SHP77 (cell line): Measurements from ENCODE around the gene SPAM1.

Source experiments
- DNase-seq, 2 experiments: peaks; one replicate each; lab custom pipeline; 2025; lab: John Stamatoyannopoulos, UW

SPAM1 gene, protein sequence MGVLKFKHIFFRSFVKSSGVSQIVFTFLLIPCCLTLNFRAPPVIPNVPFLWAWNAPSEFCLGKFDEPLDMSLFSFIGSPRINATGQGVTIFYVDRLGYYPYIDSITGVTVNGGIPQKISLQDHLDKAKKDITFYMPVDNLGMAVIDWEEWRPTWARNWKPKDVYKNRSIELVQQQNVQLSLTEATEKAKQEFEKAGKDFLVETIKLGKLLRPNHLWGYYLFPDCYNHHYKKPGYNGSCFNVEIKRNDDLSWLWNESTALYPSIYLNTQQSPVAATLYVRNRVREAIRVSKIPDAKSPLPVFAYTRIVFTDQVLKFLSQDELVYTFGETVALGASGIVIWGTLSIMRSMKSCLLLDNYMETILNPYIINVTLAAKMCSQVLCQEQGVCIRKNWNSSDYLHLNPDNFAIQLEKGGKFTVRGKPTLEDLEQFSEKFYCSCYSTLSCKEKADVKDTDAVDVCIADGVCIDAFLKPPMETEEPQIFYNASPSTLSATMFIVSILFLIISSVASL

GRCh38 chr7:123924941-123925340 lies at the start of gene SPAM1:
Gene SPAM1, plus strand, starts transcription at chr7:123925241. Its CDS starts 28,330 bp downstream, at chr7:123953571.
- no peak for DNase-seq

GRCh38 chr7:123876557-123877256 lies 48.3 kb upstream of the SPAM1 start:
- DNase-seq, result no peak

DNA sequence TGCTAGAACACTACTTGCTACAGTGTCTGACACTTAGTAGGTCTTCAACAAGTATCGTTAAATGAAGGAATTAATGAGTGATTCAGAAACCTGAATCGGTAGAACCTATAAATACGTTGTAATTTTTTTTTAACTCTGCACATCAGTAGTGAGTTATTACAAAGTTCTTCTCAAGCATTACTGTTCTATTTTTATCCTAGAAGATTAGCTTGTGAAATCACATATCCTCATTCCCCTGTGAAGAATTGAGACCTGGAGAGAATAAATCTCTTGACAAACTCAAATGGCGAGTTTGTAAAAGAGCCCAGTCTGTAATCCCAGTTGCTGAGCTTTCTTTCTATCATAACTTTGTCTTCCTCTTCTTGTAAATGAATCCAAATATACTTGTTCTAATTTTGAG lies 45.4 kb upstream of the SPAM1 start:
- no peak for DNase-seq

DNA sequence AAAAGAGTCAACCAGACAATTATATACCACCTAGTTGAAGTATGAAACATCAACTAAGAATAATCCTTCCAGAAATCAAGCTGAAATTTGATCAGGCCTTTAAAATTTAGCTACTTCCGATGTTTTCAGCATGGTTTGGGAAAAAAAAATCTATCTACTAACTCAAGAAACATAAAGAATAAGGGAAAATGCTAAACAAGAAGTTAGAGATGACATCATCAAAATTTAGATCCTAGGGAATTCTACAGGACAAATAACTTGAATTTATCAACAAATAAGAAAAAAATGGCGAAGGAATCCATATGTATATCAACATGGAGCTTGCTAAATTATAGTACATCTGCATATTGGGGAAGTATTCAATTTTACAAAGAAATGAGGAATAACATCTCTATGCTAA lies 43.7 kb upstream of the SPAM1 start:
- DNase-seq, result no peak

GRCh38 chr7:123883154-123883553 lies 41.9 kb upstream of the SPAM1 start:
- DNase-seq, result no peak

GRCh38 chr7:123888192-123888591 lies 36.8 kb upstream of the SPAM1 start:
- no peak for DNase-seq

GRCh38 chr7:123894753-123895152 lies 30.3 kb upstream of the SPAM1 start:
- peak; percentile 4 to 14 for DNase-seq

DNA sequence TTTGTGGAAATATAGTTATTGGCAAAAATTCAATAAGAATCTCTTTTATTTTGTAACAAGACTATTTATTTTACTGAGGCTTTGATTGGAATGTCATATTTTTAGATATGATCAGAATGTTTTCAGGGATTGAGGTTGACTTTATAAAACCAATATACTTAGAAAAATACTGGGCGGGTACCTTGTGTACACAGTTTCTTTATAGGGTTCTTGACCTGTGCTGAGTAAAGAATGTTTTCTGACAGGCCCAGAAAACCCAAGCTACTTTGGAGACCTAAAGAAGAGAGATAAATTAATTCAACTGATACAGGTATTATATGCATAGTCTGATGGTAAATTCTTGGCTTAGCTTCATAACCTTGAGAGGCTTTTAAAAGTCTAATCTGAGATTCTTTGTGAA lies 23.9 kb upstream of the SPAM1 start:
- no peak for DNase-seq

GRCh38 chr7:123905714-123906113 lies 19.3 kb upstream of the SPAM1 start:
- DNase-seq, result no peak

DNA sequence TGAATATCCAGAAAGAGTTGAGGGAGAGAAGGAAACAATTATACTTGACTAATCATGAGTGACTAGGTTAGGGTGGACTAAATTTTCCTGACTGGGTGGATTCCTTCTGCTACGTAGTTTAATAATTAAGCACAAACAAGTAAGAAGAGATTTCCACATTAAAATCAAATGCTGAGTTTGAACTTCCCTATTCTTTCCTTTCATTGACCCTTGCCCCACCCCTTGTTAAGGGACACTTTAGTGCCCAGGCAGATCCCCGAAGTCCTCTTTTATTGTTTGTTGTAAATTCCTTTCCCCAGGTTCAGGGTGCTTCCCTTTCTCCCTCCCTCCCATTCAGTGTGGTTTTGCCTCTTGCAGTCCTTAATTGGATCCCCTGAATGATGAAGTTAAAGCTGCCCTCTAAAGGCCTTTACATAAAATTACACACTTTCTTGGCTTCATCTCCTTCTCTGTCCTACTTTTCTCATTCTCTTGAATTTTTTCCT lies 8.8 kb upstream of the SPAM1 start:
- peak; percentile 16 to 32 for DNase-seq

GRCh38 chr7:123917878-123918277 lies 7.2 kb upstream of the SPAM1 start:
- no peak for DNase-seq

GRCh38 chr7:123918309-123918708 lies 6.7 kb upstream of the SPAM1 start:
- no peak for DNase-seq

- DNase-seq, result no peak
These were observed 1.4 kb upstream of the SPAM1 start for GRCh38 chr7:123923599-123923998.

- no peak for DNase-seq
These were observed 4.1 kb downstream of the SPAM1 start for GRCh38 chr7:123929107-123929506.

DNA sequence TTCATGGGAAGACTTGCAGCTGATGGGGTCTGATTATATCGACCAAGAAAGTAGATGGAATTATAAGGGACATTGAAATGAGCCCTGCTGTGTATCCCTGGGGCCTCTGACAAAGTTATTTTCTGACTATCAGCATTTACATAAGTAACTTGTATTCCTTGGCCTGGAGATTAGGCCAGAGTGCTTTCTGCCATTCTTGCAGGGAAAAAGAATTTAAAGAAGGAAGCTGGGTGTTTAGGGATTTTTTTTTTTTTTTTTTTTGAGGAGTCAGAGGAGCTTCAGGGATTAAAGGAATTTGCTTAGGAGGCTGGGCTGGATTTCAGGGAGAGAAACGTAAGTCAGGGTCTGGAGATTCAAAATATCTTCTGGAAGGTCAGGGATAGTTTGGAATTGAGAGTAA lies 4.6 kb downstream of the SPAM1 start:
- no peak for DNase-seq

DNA sequence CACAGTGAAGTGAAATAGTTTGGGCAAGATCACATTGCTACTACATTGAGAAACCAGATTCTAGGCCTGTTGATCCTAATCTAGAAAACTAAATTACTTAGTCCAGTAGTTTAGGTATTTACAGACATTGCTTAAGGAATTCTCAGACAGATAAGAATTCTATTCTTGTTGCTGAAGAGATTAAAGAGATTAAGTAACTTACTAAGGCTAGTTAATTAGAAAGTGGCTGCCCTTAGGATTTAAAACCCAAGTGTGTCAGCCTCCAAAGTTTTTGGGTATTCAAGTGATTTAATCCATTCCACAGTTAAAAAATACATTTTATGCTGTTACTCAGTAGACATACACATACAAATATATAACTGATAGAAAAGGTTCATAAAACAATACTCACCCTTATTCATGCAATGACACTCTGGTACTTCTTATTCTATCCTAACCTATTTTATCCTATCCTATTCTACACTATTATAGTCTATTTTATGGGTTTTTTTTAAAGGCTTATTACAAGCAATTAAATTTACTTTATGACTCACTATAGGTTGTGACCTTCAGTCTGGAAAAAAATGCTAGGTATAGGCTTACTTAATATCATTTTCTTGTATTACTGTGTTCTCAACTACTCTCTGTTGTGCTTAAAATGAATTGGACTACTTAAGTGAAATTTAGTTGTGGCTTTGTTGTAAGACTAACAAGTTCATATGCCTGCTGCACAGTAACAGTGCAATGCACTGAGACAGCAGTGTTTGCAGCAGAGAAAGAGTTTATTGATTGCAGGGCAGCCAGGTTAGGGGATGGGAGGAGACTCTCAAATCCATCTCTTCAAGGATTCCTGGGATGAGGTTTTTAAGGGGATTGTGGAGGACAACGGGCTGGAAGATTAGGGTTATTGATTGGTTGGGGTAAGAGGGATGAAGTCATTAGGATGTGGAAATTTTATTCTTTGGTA lies 10.7 kb downstream of the SPAM1 start:
- no peak for DNase-seq

DNA sequence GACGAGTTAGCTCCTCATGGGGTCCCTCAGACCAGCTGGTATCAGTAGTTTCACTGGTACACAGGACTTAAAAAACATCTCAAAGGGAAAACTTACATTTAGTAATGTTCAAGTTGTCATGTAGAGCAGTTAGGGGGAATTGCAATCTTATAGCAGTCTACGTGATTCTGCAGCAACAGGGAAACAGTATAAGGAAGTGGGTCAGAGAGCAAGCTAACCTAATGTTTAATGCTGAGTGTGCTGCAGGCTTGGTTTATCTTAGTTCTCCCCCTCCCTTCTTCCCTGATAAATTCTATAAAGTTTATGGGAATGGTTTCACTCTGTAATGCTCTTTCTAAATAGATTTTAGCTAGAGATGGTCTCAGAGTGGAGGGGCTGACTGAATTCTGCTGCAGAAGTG lies 11.3 kb downstream of the SPAM1 start:
- DNase-seq, result no peak

GRCh38 chr7:123939784-123940183 lies 14.7 kb downstream of the SPAM1 start:
- no peak for DNase-seq

- no peak for DNase-seq
These were observed 16.5 kb downstream of the SPAM1 start for GRCh38 chr7:123941391-123942180.

DNA sequence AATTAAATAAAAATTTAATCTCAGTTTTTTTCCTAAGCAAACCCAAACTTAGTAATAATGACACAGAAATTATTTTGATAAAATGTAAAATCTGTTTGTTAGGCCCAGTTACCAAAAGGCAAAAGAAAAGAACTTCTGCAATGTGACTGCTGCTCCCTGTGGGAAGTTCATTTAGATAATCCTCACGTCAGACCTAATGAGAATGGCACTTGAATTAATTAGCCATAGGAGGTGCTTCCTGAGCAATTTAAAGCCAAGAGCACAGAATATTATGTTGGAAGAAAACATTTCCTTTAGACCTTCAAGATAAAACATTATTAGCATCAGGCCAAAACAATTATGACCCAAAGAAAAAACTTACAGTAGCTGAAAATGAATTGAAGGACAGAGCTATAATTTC lies 19.4 kb downstream of the SPAM1 start:
- DNase-seq, result no peak

GRCh38 chr7:123945938-123946337 lies 20.9 kb downstream of the SPAM1 start:
- no peak for DNase-seq
